GM11168 (cell line): ENCODE results near the gene OR10H4.
"Not testable (repeated sequence)": the region's sequence is repeated elsewhere in the genome, so short reads cannot be mapped to it uniquely, and the experiment has no call there.

Experiments used
- in situ Hi-C: fragments of 300-500 bp; cut with MboI; formaldehyde crosslinking; loops from one replicate; pipeline ENCODE4 v1.12.0; 2022; ENCODE audit warnings: low sequenced_read_pairs; ENCODE audit not compliant: unreplicated experiment

The OR10H4 gene

DNA sequence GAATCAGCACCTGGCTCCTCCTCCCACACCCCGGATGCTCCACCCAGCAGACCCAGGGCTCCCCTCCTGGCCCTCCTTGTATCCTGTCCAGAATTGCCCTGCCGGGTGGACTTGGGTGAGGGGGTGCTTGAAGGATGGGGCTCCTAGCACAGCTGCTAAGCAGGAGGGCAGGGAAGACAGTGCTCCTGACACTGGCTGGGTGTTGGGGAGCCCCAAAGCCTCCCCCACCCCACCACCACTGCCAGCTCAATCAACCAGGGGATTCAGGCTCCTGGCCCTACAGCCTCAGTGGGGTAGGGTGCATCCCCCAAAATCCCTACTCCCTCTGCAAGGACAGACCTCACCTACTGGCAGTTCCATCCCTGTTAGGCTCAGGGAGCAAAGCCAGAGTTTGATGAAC, 11.9 kb upstream of the OR10H4 start:
- in situ Hi-C loops: no loop called here

DNA sequence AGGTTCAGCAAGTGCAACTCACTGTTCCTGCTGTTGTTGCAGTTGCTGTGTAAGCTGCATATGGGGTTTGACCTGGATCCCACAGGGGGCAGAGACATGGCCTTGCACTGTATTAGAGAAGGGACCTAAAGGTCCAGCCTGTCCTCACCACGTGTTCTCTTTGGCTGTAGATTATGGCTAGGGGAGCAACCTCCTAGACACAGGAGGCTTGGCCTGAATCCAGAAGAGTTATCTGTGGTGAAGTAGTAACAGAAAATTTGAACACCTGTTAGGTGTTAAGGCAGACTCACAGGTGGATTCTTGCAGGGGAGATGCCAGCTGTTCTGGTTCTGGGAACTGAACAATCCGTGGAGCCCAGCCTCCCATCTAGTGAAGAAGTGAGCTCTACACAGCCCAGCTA, 11.0 kb upstream of the OR10H4 start:
- in situ Hi-C loops: no loop called here

DNA sequence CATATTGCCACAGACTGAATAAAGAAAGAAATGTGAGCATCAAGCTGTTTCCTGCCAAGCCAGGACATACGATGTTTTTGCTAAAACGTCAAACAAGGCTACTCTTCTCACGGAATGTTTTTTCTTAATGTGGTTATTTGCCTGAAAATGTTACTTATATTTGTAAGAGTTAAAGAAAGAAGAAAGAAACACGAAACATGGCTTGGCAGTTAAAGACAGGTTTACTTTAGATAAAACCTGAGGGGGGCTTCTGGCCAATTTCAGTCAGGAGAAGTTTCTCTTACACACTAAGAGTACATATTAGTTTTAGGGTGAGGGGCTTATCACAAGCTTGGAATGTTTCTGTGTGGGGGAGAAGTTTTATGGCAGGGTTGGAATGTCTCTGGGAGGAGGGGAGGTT, 4.4 kb upstream of the OR10H4 start:
- in situ Hi-C loops: no loop called here

DNA sequence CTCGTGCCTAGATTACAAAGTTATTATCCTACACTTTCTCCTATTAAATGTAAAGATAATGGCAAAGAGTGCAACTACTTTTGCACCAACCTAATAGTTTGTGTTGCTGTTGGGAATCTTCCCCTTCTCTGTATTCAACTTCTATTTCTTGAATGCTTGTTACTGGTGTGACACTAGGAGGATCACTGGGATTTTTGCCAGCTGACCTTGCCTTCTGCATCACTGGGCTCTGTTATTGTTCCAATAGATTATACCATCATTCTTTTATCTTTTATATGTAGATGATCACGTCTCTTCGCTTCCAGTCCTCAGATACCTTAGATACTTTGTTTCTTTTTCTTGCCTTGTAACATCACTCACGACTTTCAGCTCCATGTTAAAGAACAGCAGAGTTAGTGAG, 3.5 kb upstream of the OR10H4 start:
- in situ Hi-C loops: no loop called here

DNA sequence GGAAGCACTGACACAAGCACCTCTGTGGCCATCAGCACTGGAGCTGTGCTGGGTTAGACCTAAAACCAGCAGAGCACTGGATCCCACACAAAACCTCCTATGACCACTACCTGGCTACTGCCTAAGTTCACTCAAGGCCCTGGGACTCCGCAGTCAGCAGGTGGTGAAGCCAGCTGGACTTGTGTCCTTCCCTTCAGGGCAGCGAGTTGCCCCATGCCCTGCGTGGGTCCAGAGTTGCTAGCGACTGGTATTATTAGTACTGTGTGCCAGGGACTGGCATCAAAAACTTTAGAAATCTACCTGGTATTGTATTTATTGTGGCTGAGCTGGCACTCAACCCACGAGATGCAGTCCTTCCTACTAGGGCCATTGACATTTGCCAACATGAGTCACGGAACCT, 6.0 kb downstream of the OR10H4 start:
- in situ Hi-C loops: no loop called here

DNA sequence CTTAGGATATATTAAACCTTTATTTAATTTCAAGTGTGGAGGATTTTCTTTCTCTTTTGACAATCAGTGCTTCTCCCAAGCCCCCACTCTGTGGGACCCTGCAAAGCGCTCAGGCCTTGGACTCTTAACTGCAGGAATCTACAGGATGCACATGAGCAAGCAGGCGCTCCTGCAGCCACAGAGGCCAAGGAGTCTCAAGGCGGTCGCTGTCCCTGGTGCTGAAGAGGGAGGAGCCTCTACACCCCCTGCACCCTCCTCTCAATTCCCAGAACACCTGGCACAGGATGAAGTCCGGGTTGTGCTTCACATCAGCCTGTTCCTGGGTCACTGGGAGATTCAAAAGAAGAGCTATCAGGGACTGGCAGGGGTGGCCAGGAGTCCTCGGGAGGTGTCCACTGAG, 13.5 kb downstream of the OR10H4 start:
- in situ Hi-C loops: no loop called here

DNA sequence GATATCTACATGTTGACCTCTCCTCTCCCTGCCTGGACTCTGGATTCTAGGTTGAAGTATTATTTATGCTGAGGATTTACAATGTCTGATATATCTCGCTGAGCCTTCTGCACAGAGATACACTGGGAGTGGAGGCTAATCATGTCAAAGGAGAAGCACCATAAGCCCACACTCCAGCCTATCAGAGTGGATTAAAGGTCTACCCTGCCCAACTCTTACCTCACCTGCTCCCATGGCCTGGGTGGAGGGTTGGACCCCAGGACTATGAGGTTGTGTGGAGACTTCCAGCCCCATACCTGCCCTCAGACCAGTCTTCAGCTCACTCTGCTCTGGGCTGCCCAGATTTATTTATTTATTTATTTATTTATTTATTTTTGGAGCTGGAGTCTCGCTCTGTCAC, 15.4 kb downstream of the OR10H4 start:
- in situ Hi-C loops: no loop called here

DNA sequence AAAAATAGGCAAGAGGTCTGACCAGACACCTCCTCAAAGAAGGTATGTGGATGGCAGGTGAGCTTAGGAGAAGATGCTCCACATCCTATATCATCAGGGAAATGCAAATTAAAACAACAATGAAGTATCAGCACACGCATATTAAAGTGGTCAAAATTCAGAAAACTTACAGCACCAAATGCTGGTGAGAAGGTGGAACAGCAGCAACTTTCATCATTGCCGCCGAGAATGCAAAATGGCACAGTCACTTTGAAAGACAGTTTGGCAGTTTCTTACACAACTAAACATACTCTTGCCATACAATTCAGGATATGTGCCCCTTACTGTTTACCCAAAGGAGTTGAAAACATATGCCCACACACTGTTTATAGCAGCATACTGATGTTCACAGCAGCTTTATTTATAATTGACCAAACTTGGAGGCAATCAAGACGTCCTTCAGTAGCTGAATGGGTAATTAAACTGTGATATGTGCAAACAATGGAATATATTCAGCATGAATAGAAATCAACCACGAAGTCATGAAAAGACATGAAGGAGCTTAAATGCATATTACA, 22.5 kb downstream of the OR10H4 start:
- in situ Hi-C loops: no loop called here

DNA sequence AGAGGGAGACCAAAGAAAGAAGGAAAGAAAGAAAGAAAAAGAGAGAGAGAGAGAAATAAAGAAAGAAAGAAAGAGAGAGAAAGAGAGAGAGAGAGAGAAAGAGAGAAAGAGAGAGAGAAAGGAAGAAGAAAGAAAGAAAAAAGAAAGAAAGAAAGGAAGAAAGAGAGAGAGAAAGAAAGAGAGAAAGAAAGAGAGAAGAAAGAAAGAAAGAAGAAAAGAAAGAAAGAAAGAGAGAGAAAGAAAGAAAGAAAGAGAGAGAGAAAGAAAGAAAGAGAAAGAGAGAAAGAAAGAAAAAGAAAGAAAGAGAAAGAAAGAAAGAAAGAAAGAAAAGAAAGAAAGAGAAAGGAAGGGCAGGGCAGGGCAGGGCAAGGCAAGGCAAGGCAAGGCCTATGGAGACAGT, 23.2 kb downstream of the OR10H4 start:
- in situ Hi-C loops: not testable (repeated sequence)

DNA sequence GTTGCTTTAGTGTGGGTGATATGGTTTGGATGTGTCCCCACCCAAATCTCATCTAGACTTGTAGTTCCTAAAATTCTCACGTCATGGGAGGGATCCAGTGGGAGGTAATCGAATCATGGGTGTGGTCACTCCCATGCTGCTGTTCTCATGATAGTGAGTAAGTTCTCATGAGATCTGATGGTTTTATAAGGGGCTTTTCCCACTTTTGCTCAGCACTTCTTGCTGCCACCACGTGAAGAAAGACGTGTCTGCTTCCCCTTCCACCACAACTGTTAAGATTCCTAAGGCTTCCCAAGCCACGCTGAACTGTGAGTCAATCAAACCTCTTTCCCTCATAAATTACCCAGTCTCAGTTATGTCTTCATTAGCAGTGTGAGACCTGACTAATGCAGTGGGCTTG, 26.0 kb downstream of the OR10H4 start:
- in situ Hi-C loops: no loop called here

DNA sequence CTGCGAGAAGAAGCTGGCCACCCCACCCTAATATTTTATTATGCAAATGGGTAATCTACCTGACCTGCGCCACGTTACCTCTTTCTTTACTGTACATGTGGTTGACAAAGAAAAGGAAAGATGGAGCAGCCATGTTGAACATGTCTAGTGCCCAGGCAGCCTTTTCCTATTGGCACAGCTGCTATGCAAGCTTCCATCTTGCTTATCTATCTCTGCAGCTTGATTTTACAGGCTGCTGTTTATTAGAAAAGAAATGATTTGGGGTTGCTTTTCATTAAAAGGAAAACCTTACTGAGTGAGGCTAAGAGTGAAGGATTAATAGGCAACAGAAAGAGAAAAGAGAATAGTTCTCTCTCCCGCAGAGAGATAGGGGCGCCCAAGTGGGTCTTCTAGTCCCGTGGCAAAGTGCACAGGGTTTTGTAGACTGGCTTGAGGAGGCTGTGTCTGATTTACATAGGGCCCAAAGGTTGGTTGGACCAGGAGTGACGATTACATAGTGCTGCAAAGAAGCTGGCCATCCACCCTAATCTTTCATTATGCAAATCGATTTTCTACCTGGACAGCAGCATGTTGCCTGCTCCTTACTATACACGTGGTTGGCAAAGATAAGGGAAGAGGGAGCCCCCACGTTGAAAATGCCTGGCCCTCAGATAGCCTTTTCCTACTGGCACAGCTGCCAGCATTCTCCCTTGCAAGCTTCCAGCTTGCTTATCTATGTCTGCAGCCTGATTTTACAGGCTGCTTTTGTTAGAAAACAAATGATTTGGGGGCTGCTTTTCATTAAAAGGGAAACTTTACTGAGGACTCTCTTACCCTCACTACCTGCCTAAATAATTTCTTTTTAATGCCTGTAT, 28.3 kb downstream of the OR10H4 start:
- in situ Hi-C loops: no loop called here

DNA sequence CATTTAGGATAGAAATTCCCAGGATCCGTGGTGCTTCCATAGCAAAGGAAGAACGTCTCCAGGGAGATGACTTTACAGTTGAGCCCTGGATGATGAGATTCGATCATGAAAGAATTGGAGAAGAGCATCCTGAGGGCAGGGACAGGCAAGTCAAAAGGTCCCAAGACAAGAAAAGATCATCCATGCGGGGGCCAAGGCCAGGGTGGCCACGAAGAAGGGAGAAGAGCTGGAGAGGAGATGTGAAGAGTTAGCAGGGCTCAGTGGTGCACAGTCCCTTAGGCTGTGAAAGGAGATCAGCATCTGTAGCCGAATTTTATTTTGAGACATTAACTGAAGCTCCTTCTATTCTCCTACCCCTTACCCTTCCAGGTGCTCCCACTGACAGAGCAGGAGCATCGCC, 28.9 kb downstream of the OR10H4 start:
- in situ Hi-C loops: no loop called here

DNA sequence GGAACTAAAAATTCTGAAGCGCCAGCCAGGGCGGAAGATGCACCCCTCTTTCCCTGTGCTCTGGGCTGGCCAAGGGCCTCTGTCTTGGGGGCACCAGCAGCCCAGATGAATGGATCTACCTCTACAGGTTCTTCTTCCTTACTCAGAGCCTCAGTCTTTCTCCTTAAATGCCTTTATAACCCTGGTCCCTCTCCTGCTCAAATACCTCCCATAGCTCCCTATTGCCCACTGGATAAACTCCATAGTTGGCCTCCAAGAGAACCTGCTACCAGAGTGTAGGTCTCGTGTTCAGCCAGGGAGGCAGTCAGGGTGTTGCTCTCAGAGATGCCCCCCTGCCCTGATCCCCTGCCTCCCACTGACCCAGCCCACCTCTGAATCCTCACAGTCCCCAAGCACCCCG, 30.5 kb downstream of the OR10H4 start:
- in situ Hi-C loops: no loop called here

DNA sequence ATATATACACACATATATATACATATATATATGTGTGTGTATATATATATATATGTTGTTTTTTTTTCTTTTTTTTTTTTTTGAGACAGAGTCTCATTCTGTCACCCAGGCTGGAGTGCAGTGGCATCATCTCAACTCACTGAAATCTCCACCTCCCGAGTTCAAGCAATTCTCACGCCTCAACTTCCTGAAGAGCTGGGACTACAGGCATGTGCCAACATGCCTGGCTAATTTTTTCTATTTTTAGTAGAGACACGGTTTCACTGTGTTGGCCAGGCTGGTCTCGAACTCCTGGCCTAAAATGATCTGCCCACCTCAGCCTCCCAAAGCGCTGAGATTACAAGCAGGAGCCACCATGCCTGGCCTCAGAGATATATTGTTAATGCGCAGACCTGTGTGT, 37.0 kb downstream of the OR10H4 start:
- in situ Hi-C loops: not testable (repeated sequence)

DNA sequence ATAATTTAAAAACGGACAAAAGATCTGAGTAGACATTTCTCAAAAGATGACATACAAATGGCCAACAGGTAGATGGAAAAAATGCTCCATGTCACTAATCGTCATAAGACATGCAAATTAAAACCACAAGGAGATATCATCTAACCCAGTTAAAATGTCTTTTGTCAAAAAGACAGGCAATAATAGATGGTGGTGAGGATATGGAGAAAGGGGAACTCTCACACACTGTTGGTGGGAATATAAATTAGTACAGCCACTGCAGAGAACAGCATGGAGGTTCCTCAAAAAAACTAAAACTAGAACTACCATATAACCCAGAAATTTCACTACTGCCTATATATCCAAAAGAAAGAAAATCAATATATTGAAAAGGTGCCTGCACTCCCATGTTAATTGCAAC, 37.9 kb downstream of the OR10H4 start:
- in situ Hi-C loops: no loop called here

DNA sequence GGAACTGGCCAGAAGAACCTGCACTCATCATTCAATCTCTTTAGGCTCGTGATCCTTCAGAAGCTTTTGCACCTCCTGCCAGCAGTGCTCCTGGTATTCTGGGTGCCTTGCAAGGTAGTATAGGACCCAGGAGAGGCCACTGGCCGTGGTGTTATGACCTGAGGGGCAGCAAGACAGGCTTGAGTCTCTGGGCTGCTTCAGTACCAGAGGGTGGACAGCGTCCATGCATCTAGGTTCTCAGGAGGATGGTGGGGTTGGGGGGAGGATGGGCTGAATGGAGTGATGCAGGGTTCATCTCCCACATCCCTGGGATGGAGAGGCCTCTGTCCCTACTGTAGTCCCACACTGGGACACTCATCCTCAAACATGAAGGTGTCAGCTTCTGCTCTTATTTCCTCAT, 41.1 kb downstream of the OR10H4 start:
- in situ Hi-C loops: no loop called here

DNA sequence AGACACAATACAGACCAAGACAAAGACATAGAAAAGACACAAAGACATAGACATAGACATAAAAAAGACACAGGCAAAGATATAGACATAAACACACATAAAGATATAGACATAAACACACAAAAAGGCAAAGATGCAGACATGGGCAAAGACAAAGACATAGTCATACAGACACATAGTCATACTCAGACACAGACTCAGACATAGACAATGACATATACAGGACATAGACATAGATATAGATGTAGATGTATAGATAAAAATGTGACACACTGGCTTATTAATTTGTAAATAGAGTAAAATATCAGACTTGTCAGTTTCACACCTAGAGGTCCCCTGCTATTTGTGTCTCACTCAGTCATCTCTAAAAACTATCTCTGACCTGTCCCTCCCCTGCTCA, 42.8 kb downstream of the OR10H4 start:
- in situ Hi-C loops: no loop called here

DNA sequence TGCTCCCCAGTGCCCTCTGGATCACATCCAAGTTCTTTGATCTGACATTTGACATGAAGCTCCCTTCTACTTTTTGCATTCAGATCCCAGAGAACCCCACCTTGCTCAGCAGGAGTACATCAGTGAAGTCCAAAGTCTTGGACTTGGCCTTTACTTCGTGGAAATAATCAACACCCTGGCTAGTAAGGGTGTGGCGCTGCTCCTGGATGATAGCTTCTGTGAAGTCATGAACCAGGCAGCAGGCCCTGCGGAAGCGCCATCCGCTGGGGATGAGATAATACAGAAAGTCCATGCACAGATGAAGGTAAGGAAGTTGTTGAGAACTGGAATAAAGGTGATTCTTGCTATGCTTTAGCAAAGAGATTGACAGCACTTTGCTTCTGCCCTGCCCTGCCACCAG, 43.2 kb downstream of the OR10H4 start:
- in situ Hi-C loops: no loop called here

DNA sequence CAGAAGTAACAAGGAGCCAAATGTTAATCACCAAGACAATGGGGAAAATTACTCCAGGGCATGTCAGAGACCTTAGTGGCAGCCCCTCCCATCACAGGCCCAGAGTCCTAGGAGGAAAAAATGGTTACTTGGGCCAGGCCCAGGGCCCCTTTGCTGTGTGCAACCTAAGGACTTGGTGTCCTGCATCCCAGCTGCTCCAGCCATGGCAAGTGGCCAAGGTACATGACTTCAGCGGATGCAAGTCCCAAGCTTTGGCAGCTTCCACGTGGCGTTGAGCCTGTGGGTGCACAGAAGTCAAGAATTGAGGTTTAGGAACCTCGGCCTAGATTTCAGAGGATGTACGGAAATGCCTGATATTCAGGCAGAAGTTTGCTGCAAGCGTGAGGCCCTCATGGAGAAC, 46.7 kb downstream of the OR10H4 start:
- in situ Hi-C loops: no loop called here

DNA sequence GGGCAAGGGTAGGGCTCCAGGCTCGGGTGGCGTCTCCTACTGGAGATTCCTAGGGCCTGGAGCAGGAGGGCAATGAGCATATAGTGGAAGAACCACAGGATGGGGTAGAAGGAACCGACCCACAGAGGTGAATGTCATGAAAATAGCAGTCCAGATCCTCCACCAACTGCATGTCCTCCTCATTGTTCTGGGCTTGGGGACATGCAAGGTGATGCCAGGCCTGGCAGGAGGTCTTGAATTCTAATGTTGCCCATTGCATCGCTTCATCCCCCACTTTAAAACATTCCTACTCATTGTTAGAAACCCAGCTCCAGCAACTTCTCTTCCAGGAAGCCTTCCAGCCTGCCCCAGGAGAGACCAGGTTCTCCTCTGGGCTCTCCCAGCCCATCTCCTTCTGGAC, 49.4 kb downstream of the OR10H4 start:
- in situ Hi-C loops: no loop called here
